GM21515 (cell line): ENCODE results near the gene MFSD6L.

Experiments
- ATAC-seq: cut with Tn5 transposase; IDR thresholded peaks from one replicate; pipeline ENCODE4 v1.9.1; 2021; ENCODE audit not compliant: unreplicated experiment

MFSD6L gene

GRCh38 chr17:8747742-8748141, 51.4 kb downstream of the MFSD6L start:
- ATAC-seq = no peak
